ENCODE measurements around the gene GCN1.
A peak's percentile ranks its signal among the peaks of the same experiment; 100 is the strongest.

Gene GCN1

DNA sequence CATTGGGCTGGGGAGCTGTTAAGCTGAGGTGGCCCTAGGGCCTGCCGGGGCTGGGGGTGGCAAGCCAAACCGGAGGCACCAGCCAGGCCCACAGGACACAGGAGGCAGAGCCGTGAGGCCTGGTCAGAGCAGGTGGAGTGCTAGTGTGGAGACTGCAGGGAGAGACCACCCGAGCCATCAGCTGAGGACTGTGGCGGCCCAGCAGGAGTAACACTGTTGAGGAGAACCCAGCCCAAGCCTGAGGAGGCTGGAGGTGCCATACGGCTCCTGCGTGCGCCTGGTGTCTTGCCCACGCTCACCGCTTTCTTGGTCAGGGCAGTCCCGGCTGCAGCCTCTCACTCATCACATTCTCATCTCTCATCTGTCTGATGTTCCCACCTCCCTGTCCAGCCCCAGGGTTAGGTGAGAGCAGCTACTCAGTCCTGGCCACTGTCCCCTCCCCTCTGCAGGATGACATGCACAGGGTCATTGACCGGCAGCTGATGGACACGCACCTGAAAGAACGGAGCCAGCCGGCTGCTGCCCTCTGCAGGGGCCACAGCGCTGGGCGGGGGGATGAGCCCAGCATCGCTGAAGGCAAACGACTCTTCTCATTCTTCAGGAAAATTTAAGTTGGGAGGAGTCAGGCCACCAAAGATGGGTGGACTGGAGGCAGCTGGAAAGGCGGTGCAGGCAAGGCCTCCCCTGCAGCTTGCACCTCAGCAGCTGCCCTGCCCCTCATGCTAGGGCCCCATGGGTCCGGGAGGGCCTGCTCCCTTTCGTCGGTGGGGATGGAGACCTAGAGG is 101.8 kb downstream of the GCN1 start:
- no peak for DNase-seq

DNA sequence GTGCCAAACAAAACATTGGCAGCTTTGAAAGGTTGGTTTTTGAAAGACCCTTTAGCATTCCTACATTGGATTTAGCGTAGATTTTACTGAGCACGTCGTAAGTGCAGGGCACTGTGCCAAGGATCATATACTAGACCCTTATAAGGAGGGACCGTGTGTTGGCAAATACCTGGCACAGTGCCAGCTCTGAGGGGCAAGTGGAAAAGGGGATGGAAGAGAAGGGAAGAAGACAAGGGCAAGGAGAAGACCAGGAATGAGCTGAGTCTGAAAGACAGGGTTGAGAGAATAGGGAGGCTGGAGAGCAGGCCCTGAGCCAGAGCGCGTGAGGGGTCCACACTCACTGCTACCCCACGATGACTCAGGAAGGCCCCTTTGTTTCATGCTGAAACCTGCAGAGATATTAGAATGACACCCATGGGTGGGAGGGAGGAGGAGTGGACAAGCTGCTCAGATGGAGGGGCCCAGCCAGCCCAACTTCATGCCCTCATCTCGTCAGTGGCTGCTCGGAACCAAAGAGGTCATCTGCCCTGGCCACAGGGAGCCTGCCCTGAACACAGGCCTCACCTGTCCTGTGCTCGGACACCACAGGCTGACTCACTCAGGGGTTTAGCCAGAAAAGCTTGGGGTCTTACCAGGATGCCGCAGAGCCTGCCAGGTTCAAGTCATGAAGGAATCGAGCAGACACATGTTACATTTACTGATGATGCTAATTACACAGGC is 103.0 kb downstream of the GCN1 start:
- no peak for DNase-seq

DNA sequence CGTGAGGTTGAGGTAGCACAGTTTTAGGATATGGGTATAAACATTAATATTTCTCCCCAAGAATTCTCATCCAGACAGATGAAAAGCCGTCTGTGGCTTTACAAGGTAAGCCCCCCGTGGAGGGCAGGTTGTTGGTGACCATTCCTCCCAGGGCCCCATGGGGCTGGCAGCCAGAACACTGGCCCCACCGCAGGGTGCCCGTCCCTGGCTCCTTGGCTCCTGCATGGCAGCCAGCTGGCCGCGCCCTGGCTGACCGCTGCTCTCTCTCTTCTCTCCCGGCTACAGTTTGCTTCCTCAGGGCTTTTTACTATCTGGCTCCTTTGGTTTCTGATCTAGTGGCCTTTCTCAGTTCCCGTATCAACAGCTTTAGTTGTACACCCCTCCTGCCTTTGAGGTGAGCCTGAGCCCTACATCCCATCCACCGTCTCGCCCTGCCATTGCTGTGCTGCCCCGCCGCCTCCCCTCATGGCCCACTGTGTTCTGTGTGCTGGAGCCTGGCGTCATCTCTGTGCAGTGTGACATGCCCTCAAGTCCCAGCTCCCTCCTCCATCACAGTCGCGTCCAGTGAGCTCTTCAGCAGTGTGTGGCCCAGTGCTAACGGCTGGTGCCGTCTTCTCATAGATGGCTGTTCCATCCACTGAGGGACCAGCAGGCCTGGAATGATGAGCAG is 103.8 kb downstream of the GCN1 start:
- no peak for DNase-seq

DNA sequence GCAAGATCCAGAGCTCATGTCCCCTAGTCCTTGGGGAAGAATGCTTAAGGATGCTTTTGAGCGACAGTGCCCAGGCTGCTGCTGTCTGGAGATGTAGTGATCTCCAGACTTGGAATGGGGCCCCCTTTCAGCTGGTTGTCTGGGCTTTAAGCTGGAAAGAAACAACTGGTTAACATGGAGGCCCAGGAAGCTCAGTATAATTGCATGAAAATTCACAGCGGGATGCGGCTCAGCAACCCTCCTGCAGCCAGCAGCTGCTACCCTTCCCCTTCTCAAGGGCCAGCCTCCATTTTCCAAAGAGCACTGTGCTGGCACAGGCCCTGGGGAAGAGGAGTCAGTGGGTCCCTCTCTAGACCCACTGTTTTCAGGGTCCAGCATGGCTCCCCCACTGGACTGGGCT is 104.3 kb downstream of the GCN1 start:
- no peak for DNase-seq

DNA sequence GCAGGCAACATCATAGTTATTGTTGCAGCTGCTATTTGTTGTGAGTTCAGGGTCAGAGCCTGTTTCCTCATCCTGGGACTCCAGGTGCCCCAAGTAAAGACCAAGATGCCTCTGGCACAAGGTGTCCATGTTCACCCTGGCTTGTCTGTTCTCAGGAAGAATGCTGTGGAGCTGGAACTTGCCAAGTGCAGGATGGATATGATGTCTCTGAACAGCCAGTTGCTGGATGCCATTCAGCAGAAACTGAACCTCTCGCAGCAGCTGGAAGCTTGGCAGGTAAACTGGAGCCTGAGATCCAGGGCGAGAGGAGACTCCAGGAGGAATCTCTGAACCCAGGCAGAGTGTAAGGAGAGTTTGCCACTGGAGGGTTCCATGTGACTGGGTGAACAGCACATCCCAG is 104.7 kb downstream of the GCN1 start:
- DNase-seq: no peak

DNA sequence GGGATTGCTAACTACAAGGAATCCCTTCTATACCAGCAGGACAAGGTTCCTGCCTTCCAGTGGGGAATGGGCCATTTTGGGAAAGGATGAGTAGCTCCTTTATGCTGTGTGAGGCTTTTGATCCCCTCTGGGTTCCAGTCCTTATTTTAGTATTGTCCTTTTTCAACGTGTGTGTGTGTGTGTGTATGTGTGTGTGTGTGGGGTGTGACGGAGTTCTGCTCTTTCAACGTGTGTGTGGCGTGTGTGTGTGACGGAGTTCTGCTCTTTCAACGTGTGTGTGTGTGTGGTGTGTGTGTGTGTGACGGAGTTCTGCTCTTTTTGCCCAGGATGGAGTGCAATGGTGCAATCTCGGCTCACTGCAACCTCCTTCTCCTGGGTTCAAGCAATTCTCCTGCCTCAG is 105.4 kb downstream of the GCN1 start:
- DNase-seq: no peak

DNA sequence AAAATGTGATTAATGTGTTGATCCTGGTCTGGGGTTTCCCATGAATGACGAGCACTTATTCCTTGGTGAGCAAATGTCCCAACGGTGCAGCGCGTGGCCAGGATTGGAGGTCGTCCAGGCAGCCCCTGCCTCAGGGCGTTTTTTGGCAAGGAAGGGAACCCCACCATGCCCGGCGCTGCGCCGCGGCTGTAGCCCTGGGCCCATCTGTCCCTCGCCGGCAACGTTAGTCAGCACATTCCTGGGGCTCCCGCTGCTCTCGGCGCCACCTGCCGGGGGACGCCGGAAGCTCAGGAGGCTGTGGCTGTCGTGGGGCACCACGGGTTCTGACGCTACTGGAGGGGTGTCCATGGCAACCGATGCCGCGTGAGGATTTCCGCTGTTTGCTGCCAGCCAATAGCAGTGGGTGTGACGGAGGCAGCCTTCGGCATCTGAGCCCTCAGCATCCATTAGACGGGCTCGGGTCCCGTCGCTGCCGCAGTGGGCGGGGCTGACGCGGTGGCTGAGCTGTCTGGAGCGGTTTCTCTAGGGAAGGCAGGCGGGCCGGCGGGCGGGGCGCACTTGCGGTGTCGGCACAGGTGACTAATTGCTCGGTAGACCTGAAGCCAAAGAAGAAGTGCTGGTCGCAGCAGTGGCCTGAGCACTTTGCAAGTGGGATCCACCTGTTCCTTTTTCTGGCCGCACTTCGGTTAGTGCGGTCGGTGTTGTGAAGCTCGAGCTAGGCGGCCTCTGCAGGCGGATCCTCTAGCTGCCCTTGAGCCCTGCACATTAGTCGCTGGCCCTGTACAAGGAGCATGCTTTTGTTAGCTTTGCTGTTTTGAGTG is 107.5 kb downstream of the GCN1 start:
- DNase-seq: peak; percentile 99

DNA sequence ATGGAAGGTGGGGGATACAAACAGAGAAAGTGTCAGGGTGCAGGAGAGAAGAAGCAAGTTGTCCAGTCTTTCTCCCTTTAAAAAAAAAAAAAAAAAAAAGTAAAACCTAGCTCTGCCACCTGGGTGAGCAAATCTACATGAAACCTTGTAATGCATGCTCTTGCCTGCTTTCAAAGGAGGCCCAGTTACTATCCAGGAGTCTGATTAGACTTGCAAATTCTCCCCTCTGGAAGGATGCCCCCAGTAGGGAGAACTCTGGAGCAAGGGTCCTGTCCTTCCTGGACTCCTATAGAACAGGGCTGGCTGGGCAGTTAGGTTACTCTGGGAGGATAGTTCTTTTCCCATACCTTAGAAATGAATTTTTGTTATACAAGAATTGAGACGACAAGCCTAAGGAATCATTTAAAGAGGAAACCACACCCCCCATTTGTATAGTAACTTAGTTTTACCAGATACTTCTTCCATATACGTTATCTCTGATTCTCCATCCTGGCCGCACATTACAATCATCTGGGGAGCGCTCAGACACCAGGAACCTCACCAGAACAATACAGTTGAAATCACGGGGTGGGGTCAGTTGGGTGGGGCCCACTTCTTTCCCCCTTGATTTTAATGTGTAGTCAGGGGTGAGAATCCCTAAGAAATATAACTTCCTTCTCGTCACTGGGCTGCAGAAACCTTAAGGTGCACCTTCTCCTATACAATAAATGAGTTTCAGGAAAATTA is 108.4 kb downstream of the GCN1 start:
- DNase-seq: no peak

DNA sequence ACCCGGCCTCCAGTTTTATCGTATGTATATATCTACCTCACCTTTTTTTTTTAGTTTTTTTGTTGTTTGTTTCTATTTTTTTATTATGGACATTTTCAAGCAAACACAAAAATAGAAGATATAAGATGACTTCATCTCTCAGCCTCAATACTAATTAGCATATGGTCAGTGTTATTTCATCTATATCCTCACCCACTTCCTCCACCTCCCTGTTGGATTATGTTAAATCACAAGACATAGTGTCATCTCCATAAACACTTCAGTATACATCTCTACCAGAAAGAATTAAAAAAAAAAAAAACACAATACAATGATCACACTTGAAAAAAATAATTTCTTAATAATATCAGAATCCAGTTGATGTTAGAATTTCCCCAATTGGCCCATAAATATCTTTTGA is 112.9 kb downstream of the GCN1 start:
- no peak for DNase-seq

DNA sequence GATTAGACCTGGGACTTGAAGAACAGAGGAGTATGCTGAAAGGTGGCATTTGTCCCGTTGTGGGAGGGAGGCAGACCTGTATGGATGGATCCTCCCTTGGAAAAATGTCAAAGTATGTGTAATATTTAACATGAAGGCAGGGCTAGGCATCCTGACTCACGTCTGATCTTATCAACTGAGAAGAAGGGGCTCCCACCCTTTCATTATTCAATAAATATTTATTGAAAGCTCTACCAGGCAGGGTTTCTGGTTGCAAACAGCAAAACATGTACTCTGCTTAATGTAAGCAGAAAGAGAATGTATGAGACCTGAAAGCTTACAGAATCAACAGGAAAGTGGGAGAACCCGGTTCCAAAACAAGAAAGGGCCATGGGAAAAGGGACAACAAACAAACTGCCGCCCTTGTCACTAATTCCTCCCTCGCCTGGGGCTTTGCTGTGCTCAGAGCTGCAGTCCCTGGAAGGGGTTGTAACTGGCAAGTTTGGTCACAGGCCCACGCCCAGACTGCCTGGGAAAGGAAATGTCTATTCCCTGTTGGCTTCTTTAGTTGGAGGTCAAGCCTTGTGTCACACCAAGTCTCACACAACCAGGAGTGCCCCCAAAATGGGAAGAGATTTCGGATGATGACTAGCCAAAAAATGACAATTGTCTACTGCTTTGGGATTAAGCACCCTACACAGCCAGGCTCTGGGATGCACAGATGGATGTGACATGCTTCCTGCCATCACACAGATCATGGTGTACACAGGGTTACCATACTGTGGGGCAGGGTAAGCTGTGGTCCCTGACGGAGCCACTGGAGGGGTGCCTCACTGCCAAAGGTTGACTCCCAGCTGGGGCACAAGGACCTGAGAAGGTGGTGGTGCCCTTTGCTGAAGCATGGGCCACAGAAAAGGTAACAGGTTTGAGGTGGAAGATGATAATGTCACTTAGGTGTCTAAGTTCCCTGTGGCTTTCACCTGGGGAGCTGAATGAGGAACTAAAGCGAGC is 114.8 kb downstream of the GCN1 start:
- no peak for DNase-seq

DNA sequence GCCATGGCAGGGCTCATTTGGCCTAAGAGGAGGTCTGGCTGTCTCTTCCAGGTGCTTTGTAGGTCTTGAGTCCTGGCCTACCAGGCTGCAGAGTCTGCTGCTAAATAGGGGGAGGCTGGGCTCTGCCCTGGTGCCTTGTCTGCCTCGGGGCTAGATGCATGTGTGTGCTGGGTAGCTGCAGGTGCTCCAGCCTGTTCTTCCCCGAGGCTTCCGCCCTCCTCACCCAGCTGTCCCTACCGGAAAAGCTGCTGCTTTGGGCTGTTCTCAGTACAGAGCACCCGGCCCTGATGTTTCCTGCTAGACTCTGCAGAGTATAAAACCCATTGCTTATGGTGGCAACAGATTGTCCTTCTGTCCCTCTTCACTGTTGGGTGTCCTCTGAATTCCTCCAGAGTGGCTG is 115.6 kb downstream of the GCN1 start:
- DNase-seq: no peak

DNA sequence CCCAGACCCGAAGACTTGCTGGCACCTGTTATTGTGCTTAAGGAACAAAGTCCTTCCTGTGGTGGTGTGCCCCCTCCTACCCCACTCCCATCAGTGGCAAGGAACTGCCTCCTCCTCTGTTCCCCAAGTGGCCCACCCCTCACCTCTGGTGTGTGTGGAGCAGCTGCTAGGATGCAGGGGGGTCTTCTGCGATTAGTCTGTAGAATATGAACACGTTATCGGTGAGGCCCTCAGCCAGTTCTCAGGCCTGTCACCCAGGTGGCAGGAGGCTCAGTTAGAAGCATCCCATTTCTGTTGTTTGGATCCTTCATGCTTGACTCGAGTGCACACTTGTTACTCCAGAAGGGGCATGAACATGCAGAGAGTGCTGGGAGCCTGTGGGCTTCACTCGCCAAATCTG is 117.3 kb downstream of the GCN1 start:
- no peak for DNase-seq

Data from NCI-H2107 (cell line).